ENCODE results near the gene RAD51AP1. TPM values are rescaled to one million over a fixed set of nuclear protein-coding genes. Genes with fewer than 3 reads are reported as not detected.

Gene RAD51AP1
- total and polyA plus RNA-seq, 2 of the 8 experiments (the other 6 are each of a cell fraction or from before 2014, with no cell fraction given), result 29.7 to 48.3 TPM

DNA sequence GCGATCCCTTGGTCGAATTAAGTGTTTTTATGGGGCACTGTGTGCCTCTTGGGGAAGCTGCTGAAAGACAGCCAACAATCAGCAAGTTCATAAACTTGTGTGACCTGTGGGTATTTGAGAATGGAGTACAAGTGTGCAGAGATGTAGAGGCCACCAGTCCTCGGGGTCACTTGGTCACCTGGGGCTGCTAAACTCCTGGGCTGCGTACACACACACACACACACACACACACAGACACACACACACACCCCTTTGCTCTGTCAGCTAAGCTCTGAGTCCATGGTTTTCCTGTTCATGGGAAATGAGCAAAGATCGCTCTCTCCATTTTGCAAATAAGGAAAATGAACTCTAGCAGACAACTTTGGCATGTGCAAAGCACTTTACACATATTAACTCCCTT, 47.8 kb downstream of the RAD51AP1 start (continued):
- TF ChIP-seq EP300 (IDR thresholded peaks at IDR 0.05; ENCODE audit: borderline replicate concordance in 1 of 2, low read depth in 2 of 2, low read length in 2 of 2), result no peak
